Right lung (tissue), 5 donors: ENCODE data around the gene PSD. TPM values are rescaled to one million over a fixed set of nuclear protein-coding genes. Genes with fewer than 3 reads are reported as not detected.

Experiments
- DNase-seq, 2 donors: peaks; one replicate each; pipeline ENCODE4 v3.0.0-alpha.2; 2013
- polyA plus RNA-seq, 5 donors: library from polyadenylated mRNA; unstranded; fragments of 120-200 nt; gene quantifications; one replicate each; pipeline versions ENCODE4 v1.2.1 to v1.2.3, GENCODE V29; 2013; ENCODE audit warnings: inconsistent platforms in 1 of 5, low replicate concordance in 1 of 5; ENCODE audit not compliant: insufficient read length in 5 of 5, insufficient read depth in 1 of 5

The PSD gene
- polyA plus RNA-seq, 5 donors = 7.4 to 17.1 (median 10.1) TPM

DNA sequence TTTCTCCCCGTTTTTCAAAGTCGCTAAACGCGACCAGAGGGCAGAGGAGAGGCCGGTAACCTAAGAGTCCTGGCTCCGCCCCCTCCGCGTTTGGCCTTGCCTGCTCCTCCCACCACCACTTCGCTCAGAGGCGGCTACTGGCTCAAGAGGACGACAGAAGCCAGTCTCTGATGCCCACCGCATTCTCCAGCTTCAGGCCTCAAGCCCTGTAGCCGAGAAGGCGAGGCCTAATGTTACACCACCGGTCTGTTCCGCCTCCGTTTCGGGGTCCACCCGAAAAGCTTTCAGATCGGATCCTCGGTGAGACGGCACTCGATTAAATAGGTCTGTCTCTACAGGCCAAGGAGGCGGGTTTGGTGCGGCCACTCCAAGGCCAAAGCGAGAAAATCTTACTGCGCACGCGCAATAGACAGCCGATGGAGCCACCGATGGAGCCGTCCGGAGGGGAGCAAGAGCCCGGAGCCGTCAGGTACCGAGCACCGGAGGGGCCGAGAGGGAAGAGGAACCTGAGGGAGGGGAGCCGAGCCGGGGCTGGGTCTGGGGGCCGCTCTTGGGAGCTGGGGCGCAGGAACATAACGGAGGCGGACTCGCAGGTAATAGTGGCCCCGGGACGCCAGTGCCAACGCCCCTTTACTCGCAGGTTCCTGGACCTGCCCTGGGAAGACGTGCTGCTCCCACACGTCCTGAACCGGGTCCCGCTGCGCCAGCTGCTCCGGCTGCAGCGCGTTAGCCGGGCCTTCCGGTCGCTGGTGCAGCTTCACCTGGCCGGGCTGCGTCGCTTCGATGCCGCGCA, 2.3 kb upstream of the PSD start, which contains the start of gene FBXL15:
Gene FBXL15 (plus strand): TSS at position 123 of the 793 bp plus-strand sequence. CDS start 294 bp downstream, at position 417.
- DNase-seq = peak; percentile 97

GRCh38 chr10:102420181-102420713, 1.7 kb upstream of the PSD start:
- no peak for DNase-seq

DNA sequence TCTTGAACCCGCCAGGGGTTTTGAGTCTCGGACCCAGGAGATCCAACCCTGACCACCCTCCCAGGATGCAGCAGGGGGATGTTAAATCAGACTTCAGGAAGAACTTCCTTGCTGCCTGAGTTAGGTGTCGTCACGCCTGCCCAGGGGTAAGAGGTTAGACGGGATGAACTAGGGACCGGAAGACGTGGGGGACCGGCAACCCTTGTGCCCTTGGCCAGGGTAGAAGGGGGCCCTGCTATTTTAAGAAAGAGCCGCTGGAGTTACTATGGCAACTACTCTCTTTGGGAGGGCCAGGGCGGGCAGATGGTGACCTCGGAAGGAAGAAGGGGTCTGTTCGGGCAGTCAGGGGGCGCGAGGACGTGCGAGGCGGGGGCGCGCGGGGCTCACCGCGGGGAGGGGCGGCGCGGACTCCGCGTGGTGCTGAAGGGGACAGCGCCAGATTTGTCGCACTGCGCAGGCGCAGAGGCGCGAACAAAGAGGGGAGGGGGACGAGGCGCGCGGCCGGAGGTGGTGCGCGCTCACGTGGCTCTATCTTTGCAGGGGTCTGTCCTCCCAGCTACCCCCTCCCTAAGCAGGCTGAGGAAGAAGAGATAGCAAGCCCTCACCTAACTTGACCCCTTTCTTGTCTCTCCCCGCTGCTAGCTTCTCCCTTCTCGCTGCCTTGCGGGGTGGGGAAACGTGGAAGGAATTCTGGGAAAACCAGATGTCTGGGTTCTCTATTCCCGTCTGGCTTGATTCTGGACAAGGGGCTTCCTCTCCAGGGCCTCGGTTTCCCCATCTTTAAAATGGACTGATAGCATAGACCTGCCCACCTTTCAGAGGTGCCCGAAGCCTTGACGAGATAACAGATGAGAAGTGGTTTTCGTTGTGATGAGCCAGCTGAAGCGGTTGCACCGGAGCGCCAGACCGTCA, 940 bp upstream of the PSD start:
- no peak for DNase-seq

DNA sequence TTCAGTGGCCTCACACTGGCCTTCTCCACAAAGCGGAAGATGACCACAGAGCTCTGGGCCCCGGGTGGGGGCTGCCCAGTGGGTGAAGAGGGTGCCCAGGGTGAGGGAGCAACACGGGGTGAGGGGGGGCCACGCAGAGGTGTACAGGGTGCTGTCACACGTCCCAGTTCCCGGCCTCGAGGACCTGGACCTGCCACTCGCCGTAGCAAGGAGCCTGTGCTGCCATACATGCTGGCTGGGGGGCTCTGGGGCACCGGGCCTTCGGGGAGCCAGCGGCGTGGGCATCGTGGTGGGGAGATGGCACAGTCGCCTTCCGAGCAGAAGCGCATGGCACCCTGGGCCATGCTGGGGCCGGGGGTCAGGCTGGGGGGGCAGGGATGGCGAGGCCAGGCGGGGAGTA, 1.9 kb downstream of the PSD start:
- DNase-seq = no peak

DNA sequence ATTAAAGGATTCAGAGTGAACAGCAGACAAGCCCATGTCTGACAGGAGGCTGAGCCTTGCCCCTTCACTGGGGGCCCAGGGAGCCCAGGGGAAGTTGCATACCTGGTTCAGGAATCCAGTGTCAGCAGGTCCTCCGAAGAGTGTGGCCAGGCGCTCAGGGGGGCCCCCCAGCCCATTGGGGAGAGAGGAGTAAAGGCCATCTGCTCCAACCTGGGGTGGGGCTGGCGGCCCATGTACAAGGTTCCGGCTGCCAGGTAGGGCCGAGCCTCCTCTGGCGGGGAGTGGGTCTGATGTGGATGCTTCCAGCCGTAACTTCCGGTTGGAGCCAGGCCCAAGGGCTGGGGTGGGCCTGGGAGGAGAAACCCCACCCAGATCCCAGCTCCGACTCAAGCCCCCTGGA, 2.3 kb downstream of the PSD start:
- DNase-seq = no peak

- DNase-seq = no peak
Measured at GRCh38 chr10:102414749-102415148, 3.8 kb downstream of the PSD start.

GRCh38 chr10:102413806-102414561, 4.6 kb downstream of the PSD start:
- DNase-seq = no peak

DNA sequence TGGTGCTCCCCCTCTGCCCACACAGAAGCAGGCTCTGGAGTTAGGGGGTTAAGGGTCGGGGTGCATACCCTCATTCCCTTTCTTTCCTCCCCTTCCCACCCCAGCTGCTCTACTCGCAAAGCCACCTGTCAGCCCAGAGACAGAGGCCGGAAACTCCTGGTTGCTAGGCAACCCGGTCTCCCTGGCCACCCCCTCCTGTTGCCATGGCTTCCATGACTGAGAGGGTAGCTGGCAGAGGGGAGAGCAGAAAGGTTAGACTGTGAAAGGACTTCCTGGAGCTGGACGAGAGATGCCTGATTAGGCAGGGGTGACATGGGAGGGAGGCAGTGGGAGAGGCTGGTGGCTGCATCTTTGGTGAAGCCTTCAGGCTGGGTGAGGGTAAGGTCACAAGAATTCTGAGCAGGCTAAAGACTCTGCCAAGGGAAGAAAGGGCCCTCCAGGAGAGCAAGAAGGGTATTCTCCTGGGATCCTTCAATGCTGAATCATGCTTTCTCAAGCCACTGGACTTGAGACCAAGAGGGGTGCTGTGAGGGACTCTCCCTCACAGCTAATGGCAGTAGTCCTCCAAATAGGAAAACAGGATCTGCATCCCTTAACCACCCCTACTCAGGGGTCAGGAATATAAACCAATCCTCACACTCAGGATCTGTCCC, 5.4 kb downstream of the PSD start:
- DNase-seq = no peak

DNA sequence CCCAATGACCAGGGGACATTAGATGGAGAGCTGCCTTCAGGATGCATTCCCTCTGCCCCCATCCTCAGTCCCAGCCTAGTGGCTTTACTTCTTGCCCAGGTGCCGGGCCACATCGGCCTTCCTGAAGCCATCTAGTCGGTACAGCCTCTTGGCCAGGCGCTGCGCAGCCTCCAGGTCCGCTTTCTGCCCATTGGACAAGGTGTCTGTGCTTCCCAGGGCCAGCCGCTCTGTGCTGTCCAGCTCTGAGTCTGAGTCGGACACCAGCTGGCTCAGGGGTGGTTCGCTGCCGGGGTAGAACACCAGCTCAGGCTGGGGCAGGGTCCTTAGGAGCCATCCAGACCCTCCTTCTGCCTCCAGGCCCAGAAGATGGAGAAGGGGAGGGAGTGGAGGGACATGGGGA, 6.3 kb downstream of the PSD start:
- no peak for DNase-seq

DNA sequence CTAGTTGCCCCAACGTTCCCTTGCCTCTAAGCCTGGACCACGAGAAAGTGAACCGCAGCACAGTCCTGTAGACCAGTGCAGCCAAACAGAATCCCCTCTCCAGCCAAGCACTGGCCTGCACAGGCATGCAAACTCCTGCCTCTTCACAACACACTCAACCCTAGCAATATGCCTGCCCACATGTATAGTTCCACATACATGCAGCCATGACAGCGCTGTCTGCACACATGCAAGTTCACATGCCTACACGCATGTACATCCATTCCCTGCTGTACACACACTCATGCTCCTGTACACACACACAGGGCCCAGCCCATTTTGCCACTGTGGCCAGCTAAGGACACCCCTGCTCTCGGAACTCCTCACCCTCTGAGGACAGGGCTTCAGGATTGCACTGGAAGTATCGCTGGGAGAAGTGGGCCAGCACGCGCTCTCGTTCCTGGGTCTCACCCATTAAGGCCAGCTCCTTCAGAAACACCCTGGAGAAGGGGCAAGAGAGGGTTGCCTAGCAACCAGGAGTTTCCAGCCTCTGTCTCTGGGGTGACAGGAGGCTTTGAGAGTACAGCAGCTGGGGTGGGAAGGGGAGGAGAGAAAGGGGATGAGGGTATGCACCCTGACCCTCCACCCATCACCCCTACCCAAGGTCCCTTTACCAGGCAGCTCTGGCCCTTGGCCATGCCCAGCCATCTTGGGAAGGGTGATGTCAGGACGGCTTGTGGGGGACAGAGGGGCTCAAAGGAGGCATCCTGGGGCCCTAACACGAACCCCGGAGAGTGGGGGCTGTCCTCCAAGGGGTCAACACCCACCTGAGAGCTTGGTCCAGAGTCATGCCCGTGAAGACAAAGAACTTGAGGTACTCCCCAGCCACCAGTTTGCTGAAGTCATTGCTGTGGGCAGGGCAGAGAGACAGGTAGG, 7.0 kb downstream of the PSD start:
- no peak for DNase-seq

GRCh38 chr10:102410429-102411073, 8.0 kb downstream of the PSD start:
- DNase-seq = no peak

DNA sequence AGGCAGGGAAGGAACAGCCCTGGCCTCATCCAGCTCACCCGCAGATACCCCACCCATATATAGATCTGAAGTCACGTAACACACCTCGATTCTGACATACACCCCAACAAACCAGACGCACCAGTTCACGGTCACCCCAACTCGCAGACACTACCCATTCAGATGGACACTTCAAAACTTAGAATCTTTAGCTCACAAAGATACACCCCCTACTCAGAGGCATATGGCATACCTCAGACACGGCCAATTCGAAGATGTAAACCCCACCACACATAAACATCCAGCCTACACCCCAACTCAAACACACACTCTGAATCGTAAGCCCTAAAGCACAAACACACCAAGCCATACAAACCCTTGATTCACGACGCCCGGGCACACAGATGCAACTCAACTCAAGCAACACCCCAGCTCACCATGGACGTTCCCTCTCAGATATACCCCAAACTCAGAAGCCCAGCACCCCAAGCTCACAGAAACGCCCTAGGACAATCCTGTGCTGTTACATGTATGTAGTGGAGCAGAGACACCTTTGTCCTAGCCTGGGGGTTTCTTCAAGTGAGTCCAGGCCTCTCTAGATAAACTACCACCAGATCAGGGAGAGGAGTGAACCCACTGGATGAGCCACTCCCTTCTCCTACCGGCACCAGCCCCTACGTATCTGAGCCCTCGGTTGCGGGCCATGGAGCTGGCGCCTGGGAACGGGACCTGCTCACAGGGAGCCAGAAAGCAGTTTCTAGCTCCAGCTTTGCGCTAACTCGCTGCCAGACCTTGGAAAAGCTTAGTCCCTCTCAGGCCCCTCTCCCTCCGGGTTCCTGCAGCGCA, 8.8 kb downstream of the PSD start:
- no peak for DNase-seq

DNA sequence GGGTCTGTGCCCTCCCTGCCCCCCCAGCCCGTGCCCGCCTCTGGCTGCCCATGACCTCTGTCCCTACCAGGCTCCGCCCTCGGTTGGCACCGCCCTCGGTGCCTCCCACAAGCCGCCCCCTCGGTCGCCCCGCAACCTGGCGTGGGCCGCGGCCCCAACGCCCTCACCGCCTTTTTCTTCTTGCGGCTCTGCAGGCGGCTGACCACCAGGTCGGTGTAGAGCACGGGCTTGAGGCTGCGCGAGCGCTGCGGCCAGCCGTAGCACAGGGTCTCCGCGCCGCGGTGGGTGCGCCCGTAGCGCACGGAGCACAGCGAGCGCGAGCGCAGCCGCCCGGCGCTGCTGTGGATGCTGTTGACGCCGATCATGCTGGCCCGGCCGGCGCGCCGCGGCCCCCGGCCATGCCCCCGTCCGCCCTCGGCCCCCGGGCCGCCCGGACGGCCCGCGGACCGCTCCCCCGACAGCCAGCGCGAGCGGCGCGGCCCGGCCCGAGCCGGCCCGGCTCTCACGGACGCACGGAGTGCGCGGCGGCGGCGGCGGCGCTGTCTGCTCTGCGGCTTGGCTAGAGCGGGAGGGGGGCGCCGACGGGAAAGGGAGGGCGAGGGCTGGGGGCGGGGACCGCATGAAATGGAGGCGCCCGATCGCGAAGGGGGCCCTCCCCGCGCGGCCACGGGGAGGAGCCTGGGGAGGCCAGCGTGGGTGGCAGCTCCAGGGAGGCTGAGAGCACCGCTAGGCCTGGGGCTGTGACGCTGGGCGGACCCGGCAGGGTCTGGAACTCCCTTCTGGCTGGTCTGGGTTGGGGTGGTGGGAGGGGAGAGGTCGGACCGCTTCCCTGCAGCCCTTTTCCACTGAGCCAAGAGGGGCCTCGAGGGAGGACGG, 9.6 kb downstream of the PSD start:
- peak; percentile 72 to 78 for DNase-seq

GRCh38 chr10:102408131-102408727, 10.4 kb downstream of the PSD start:
- DNase-seq = no peak

GRCh38 chr10:102407425-102408130, 11.0 kb downstream of the PSD start:
- DNase-seq = no peak

DNA sequence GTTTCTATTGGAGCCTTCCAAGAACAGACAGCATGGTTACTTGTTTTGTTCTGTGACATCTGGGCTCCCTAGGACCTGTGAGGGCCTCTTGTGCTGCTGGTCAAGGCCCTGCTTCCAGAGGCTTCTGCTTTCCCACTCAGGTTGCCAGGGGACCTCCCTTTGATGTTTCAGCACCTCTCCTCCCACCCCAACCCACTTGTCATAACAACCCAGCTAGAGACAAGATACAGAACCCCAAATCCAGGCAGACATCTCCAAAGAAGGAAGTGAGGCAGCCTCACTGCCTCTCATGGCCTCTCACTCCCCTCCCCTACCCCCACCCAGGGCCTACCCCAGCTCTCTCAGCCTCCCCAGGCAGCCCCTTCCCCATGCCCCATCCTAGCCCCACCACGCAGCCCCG, 11.8 kb downstream of the PSD start:
- no peak for DNase-seq

DNA sequence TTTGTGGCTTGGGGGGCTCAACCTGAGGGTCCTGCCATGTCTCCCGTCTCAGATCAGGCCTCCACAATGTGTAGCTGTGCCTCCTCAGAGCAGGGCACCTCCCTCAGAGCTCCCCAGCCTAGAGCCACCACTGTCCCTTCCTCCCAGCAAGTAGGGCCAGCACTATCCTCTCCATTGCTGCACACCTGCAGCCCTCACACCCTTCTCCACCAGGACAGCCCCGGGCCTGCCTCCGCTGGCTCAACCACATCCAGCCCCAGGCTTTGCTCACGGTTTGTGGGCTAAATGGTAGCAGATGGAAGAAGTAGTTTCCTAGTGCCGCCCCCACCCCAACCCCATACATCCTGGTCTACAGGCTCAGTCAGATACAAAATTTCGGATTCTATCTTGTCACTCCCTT, 13.0 kb downstream of the PSD start:
- DNase-seq = no peak
